ENCODE measurements around the gene ARL17B. TPM values are rescaled to one million over a fixed set of nuclear protein-coding genes. Genes with fewer than 3 reads are reported as not detected.

ARL17B gene
- total RNA-seq, 2 donors from 2014 or later = 15.4 to 25.0 TPM

Other genes with a start within 250 kb of the ARL17B start
- 100 to 1,000 TPM in 1 of 2 donors, 10 to 100 TPM in 1; 73.5 to 130 TPM for gene KANSL1, start 168.3 kb downstream of the ARL17B start, total RNA-seq
- gene LRRC37A, start 66.6 kb downstream of the ARL17B start, total RNA-seq = 1 to 10 TPM; 1.5 to 9.2 TPM
- gene LRRC37A2, start 150.7 kb upstream of the ARL17B start, total RNA-seq = 10 to 100 TPM in 1 of 2 donors, 1 to 10 TPM in 1; 6.7 to 30.1 TPM
- 10 to 100 TPM; 17.9 to 27.8 TPM for gene ARL17A, start 217.9 kb upstream of the ARL17B start, total RNA-seq
- 10 to 100 TPM; 34.3 to 43.1 TPM for gene NSF, start 228.9 kb upstream of the ARL17B start, total RNA-seq